HG03103 (cell line): ENCODE results near the gene CHRM1.

Experiments
- ATAC-seq: cut with Tn5 transposase; IDR thresholded peaks from one replicate; pipeline ENCODE4 v1.9.1; 2021; ENCODE audit warnings: low read depth; ENCODE audit not compliant: unreplicated experiment

CHRM1 gene

GRCh38 chr11:62925745-62926679 is 4.8 kb upstream of the CHRM1 start:
- ATAC-seq: no peak

GRCh38 chr11:62925308-62925707 is 4.1 kb upstream of the CHRM1 start:
- no peak for ATAC-seq

GRCh38 chr11:62923601-62924411 is 2.6 kb upstream of the CHRM1 start:
- no peak for ATAC-seq

- ATAC-seq: no peak
Measured at GRCh38 chr11:62922653-62923431, 1.7 kb upstream of the CHRM1 start.

GRCh38 chr11:62922189-62922589 is 1.0 kb upstream of the CHRM1 start:
- ATAC-seq: no peak

GRCh38 chr11:62921573-62922188 is 518 bp upstream of the CHRM1 start:
- ATAC-seq: no peak

GRCh38 chr11:62919898-62920640 is 1.1 kb downstream of the CHRM1 start:
- no peak for ATAC-seq

- no peak for ATAC-seq
Measured at GRCh38 chr11:62919476-62919875, 1.7 kb downstream of the CHRM1 start.

GRCh38 chr11:62918531-62918930 is 2.6 kb downstream of the CHRM1 start:
- no peak for ATAC-seq

GRCh38 chr11:62917906-62918502 is 3.2 kb downstream of the CHRM1 start:
- no peak for ATAC-seq

GRCh38 chr11:62914416-62914815 is 6.7 kb downstream of the CHRM1 start:
- no peak for ATAC-seq

- ATAC-seq: no peak
Measured at GRCh38 chr11:62912268-62912667, 8.9 kb downstream of the CHRM1 start.

- no peak for ATAC-seq
Measured at GRCh38 chr11:62911137-62912130, 9.7 kb downstream of the CHRM1 start.

GRCh38 chr11:62910141-62910882 is 10.9 kb downstream of the CHRM1 start:
- no peak for ATAC-seq

- ATAC-seq: no peak
Measured at GRCh38 chr11:62909107-62909894, 11.9 kb downstream of the CHRM1 start.

- ATAC-seq: no peak
Measured at GRCh38 chr11:62908468-62909072, 12.6 kb downstream of the CHRM1 start.
